ENCODE results near the gene PEDS1.

PEDS1 gene

GRCh38 chr20:50116368-50116999, 37.0 kb downstream of the PEDS1 start:
- no peak for TF ChIP-seq ZFX (IDR thresholded peaks at IDR 0.05)
- TF ChIP-seq, protein P1, sequence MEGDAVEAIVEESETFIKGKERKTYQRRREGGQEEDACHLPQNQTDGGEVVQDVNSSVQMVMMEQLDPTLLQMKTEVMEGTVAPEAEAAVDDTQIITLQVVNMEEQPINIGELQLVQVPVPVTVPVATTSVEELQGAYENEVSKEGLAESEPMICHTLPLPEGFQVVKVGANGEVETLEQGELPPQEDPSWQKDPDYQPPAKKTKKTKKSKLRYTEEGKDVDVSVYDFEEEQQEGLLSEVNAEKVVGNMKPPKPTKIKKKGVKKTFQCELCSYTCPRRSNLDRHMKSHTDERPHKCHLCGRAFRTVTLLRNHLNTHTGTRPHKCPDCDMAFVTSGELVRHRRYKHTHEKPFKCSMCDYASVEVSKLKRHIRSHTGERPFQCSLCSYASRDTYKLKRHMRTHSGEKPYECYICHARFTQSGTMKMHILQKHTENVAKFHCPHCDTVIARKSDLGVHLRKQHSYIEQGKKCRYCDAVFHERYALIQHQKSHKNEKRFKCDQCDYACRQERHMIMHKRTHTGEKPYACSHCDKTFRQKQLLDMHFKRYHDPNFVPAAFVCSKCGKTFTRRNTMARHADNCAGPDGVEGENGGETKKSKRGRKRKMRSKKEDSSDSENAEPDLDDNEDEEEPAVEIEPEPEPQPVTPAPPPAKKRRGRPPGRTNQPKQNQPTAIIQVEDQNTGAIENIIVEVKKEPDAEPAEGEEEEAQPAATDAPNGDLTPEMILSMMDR (conservative IDR thresholded peaks at IDR 0.05) = no peak
- peak overlapping the region; percentile 41 for H3K27ac ChIP-seq

DNA sequence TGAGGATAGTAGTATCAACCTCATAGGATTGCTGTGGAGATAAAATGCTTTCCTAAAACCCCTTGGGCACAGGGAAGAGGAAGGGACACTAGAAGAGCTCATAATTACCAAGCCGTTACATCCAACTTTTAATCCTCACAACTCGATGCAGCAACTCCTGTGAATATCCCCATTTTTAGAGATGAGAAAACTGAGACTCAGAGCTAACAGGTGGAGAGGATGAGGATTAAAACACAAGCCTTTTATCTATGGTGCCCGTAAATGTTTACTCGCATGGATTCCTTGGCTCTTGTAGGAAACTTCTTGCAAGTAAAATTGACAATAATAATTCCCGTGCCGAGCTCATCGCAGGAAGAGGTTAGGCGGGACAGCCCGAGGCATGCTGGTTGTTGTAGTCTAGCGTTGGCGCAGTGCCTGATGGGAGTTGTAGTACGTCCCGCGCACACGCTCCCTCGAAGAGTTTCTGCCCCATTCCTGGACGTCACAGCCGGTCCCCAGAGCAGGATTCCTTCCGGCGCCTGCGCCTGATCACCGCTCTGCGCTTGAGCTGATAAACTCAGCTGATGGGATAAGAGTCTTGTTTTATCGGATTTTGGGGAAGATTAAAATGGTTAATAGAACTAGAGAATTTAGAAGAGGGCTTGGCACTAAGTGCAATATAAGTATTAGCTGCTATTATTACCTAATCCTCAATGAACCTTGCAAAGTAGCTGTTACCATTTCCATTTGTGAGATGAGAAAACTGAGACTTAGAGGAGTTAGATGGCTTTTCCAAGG, 37.7 kb downstream of the PEDS1 start:
- peak overlapping the region; percentile 41 for H3K27ac ChIP-seq

DNA sequence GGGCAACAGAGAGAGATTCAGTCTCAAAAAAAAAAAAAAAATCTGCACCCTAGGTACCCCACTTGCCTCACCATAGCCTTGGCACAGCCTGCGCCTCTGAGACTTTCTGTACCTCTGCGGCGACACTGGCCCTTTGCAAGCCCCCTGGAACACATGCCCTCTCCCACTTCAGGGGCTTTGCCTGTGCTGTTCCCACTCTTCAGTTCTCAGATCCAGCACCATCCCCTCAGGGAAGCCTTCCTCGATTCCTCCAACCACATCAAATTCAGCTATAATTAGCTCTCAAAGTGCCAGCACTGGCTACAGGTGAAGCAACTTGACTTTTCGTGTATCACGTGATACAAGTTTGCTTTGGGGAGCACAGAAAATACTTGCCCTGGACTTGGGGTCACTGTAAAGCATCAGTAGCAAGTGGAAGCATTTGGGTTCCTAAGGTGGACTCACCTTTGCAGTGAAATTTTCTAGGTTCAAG, 38.4 kb downstream of the PEDS1 start:
- H3K27ac ChIP-seq = peak overlapping the region; percentile 41
- no peak for TF ChIP-seq ZFX (IDR thresholded peaks at IDR 0.05)
- TF ChIP-seq, protein P1 (conservative IDR thresholded peaks at IDR 0.05) = no peak

More for the DNA sequence above, 37.7 kb downstream of the PEDS1 start:
- no peak for TF ChIP-seq ZFX (IDR thresholded peaks at IDR 0.05)
- TF ChIP-seq, protein P1 (conservative IDR thresholded peaks at IDR 0.05) = no peak

DNA sequence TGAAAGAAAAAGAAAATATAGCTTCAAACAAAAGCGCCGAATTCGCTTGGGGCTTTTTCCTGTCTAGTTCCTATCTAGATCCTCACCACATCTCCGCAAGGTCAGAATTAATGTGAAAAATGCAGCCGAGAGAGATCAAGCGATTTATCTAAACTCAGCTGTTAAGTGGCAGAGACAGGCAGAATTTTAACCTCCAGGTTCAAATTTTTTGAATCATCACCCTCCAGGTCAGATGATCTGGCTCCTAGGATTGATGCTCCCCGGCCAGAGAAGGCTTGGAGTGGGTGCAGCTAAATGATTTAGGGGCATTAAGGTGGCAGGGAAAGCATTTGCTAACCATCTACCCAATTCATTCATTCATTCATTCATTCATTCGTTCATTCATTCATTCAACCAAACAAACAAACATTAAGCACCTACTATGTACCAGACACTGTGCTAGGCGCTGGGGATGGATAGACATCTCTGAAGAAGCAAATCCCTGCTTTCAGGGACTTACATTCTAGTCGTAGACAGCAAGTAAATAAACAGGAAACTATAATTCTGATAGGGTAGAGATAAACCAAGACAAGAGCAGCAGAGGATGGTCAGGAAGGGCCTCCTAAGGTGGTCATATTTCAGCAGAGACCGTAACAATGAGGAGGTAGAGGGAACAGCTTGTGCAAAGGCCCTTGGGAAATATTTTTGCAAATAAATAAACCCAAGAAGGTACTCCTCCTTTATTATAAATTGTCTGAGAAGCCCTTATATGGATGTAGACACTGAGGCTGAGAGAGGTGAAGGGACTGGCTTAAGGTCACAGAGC, 39.9 kb downstream of the PEDS1 start:
- H3K27ac ChIP-seq = peak overlapping the region; percentile 94
- TF ChIP-seq, protein P1 (conservative IDR thresholded peaks at IDR 0.05) = no peak
- no peak for TF ChIP-seq ZFX (IDR thresholded peaks at IDR 0.05)

DNA sequence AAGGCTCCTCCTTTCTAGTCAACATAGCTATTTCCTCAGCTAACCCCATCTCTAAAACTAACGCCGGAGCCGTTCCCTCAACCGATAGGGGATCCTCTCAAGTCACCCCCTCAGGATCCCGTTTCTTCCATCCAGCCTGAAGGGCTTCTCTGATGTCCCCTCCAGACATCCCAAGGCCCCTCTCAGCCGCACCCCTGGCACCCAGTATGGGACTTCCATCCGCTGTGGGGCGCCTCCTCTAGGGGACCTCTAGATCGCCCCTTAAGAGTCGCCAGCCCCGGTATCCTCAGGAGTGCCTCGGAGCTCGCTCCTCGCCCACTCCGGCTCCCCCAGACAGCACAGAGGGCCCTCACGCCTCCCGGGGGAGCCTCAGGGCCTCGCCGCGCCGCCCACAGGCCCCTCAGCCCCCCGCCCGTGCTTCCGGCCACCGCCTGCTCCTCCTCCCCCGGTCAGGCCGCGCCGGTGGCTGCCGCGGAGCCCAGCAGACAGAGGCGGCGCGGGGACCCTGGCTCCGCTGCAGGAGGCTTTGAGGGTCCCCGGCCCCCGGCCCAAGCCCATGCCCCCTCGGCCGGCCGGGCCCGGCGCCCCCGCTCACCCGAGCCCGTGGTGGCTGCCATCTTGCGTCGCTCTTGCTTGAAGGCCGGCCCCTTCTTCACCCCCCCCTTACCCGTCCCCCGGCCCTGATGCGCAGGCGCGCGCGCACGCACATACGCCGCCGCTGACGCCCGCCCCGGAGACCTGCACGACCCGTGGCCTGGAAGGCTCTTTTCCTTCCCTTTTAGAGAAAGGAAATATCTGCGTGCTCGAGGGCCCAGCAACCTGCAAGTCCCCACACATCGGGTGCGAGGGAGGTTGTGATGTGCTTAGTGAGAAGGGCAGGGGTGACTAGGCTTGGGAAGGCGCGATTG, 40.8 kb downstream of the PEDS1 start, which contains the start of gene UBE2V1:
TSS of gene UBE2V1 (minus strand) at position 639 of the 908 bp plus-strand sequence. CDS start at position 617, 22 bp downstream.
- peak; percentile 87 for TF ChIP-seq ZFX (IDR thresholded peaks at IDR 0.05)
- TF ChIP-seq, protein P1 (conservative IDR thresholded peaks at IDR 0.05) = peak; percentile 38
- H3K27ac ChIP-seq = peak within 1 kb of the TSS; percentile 94

DNA sequence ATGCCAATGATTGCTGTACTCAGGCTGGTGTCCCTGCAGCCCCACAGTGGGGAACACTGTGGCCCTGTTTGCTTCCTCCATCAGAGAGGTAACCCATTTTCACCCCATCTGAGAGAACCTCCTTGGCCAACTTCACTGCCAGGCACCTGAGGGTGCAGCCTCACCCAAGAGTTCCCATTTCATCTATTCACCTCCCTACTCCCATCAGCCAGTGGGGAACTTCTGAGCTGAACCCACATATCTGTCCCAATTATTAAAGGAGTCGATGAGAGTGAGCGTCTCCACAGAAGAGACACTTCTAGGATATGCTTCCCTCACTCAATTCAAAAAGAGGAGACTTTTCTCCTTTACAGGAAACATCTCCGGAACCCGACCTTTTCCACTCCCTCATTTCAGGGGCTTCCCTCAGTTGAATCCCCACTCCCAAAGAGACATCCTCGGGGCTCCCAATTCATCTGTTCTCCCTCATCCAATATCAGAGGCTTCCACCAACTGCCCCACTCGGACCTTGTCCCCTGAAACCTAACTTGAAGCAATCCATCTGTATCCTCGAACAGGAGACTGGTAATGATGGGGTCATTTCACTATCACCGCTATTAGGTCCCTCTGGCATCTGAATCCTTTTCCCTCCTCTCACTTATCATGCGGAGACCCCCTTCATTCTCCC, 41.6 kb downstream of the PEDS1 start:
- TF ChIP-seq, protein P1 (conservative IDR thresholded peaks at IDR 0.05) = no peak
- peak overlapping the region; percentile 94 for H3K27ac ChIP-seq

Data from C4-2B (cell line).